Embryonic facial prominence (tissue), 1 donor: ENCODE data around the gene DDR1.
"Not testable (repeated sequence)": the region's sequence is repeated elsewhere in the genome, so short reads cannot be mapped to it uniquely, and the experiment has no call there.

Experiments used
- DNase-seq: peaks from one replicate; pipeline ENCODE4 v3.0.0-alpha.2; 2016; ENCODE audit errors: extremely low spot score

Gene DDR1

DNA sequence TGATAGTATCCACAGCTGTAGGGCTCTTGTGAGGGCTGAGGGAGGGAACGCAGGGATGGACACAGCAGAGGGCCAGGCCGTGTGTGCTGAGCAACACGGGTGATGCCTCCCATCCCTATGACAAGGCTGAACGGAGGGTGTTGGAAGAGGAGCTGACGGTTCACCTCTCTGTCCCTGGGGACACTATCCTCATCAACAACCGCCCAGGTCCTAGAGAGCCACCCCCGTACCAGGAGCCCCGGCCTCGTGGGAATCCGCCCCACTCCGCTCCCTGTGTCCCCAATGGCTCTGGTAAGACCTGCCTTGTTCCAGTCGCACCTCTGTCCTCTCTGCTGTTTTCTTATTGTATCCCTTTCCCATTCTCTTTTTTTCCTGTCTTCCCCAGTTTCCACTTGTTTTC is 10.1 kb downstream of the DDR1 start:
- no peak for DNase-seq

DNA sequence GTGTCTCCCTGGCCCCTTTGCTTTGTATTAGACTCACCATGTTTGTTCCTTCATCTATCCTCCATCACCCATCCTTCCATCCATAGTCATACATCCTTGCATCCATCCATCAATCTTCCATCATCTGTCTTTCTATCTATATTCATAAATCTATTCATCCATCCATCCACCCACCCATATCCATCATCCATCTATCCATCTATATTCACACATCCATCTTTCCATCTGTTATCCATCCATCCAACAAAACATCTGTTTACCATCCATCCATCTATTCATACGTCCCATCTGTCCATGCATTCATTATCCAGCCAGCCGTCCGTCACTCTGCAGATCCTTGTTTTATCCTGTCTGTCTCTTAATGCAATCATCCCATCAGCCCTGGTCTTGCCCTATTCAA is 10.6 kb downstream of the DDR1 start:
- DNase-seq, result no peak

DNA sequence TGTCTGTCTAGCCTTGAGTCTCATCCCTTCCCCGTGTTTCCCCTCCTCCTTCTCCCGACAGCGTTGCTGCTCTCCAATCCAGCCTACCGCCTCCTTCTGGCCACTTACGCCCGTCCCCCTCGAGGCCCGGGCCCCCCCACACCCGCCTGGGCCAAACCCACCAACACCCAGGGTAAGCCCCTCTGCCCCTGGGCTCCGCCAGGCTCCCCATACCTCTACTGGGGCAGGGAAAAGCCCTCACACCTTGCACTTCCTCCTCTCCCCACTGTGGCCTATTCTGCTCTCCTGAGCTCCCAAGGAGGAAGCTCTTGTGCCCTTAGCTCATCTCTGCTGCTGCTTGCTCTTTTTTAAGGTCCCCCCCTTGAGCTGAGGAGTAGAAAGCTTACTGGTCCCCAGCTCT is 11.0 kb downstream of the DDR1 start:
- DNase-seq, result no peak

DNA sequence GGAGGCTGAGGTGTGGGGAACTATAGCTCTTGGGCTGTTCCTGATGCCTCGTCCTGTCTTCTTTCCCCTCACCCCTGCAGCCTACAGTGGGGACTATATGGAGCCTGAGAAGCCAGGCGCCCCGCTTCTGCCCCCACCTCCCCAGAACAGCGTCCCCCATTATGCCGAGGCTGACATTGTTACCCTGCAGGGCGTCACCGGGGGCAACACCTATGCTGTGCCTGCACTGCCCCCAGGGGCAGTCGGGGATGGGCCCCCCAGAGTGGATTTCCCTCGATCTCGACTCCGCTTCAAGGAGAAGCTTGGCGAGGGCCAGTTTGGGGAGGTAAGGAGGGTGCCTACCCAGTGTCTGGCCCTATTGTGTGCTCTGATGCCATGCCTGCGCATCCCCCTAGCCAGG is 12.2 kb downstream of the DDR1 start:
- no peak for DNase-seq

DNA sequence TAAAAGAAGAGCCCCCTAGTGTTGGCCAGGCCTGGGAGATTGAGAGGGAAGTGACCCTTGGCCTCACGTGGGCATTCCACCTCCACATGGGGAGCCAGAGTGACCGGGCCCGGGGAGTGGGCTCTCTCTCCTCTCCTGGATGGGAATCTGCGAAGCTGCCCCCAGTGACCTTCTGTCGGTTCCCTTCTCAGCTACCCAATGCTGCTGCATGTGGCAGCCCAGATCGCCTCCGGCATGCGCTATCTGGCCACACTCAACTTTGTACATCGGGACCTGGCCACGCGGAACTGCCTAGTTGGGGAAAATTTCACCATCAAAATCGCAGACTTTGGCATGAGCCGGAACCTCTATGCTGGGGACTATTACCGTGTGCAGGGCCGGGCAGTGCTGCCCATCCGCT is 13.6 kb downstream of the DDR1 start:
- DNase-seq, result no peak

DNA sequence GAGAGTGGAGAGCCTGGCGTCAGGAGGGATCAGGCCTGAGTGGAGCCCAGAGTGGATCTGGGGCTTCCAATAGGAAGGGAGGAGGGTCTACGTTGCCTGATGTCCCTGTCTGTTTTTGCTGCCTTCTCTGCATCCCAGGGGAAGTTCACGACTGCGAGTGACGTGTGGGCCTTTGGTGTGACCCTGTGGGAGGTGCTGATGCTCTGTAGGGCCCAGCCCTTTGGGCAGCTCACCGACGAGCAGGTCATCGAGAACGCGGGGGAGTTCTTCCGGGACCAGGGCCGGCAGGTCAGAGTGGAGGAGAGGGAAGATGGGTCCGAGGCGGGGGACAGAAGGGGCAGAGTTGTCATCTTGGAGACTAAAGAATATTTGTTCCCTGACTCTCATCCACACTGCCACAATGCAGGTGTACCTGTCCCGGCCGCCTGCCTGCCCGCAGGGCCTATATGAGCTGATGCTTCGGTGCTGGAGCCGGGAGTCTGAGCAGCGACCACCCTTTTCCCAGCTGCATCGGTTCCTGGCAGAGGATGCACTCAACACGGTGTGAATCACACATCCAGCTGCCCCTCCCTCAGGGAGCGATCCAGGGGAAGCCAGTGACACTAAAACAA is 14.5 kb downstream of the DDR1 start:
- no peak for DNase-seq

DNA sequence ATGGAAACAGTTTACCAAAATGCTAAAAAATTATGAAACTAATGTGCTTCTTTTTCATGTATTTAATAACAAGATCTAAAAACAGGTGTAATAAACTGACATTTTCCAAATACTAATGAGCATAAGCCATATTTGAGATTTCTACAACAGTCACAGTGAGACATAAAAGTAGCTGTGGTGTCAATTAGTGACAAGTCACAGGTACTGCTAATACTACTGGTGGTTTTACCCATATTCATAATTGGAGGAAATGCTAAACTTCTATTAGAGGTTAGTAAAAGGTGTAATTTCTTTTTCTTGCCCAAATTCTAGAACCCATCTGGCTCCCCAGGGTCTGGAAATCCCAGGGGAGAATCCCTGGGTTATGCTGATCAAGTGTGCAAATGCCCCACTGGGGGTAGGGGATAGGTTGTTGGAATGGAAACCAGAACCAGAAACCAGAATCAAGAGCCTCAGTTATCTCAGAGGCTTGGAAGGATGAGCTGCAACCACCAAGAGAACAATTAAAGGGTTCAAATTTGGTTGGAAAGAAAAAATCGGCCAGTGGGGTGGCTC is 16.6 kb downstream of the DDR1 start:
- DNase-seq, result no peak

DNA sequence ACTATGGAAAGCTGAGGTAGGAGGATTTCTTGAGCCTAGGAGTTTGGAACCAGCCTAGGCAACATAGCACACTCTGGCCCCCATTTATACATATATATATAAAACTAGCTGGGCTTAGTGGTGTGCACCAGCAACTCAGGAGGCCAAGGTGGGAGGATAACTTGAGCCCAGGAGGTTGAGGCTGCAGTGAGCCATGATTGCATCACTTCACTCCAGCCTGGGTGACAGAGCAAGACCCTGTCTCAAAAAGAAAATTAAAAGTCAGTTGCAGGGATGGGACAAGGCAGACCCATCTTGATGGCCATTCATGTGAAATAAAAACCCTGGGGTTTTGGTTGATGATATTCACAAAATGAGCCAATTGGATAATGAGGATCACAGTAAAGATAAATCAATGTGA is 17.1 kb downstream of the DDR1 start:
- DNase-seq, result no peak

DNA sequence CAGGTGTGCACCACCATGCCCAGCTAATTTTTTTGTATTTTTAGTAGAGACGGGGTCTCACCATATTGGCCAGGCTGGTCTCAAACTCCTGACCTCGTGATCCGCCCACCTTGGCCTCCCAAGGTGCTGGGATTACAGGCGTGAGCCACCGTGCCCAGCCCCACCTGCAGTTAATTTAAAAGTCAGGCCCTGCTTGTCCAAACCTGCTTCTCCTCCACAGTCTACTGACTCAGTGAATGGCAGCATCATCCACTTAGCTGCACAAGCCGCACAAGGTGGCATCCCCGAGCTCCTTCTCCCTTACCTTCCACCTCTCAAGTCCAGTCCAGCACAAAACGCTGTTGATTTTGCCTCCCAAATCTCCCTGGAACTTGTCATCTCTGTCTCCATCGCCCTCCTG is 17.9 kb downstream of the DDR1 start:
- not testable (repeated sequence) for DNase-seq

DNA sequence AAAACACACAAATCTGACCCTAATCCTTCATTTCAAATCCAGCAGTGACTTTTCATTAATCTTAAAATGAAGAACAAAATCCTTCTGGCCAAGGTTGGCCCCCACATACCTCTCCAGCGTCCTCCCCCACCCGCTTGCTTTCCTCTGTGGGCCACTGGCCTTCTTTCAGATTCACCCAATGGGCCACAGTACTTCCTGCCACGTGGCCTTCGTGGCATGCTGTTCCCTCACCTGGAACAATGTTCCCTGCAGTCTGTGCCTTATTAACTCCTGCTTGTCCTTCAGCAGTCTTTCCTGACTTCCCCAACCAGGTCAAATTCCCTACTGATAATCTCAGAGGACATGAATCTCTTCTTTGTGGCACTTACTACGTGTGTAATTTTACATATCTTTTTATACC is 18.4 kb downstream of the DDR1 start:
- no peak for DNase-seq

DNA sequence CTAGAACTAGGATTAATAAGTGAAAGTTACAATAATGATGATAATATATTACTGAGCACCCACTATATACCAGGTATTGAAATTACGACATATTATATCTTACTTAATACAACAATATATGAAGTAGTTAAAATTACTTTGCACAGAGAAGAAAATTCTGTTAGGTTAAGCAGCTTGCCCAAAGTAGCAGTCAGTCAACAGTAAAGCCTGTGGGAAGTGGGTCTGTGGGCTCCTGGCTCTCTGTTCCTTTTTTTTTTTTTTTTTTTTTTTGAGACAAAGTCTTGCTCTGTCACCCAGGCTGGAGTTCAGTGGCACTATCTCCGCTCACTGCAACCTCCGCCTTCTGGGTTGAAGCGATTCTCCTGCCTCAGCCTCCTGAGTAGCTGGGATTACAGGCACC is 18.9 kb downstream of the DDR1 start:
- DNase-seq, result no peak

DNA sequence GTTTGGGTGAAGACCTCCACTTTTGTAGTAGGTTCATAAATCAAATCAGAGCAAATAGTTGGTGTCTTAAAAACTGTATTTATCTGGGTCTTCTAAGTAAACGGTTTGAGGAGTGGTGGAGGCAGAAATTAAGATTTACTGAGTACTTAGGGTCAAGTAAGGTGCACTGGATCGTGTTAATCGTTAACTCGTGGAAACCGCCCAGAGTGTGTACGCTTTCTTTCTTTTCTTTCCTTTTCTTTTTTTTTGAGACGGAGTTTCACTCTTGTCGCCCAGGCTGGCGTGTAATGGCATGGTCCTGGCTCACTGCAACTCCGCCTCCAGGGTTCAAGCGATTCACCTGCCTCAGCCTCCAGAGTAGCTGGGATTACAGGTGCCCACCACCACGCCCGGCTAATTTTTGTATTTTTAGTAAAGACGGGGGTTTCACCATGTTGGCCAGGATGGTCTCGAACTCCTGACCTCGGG is 23.0 kb downstream of the DDR1 start:
- DNase-seq, result not testable (repeated sequence)

DNA sequence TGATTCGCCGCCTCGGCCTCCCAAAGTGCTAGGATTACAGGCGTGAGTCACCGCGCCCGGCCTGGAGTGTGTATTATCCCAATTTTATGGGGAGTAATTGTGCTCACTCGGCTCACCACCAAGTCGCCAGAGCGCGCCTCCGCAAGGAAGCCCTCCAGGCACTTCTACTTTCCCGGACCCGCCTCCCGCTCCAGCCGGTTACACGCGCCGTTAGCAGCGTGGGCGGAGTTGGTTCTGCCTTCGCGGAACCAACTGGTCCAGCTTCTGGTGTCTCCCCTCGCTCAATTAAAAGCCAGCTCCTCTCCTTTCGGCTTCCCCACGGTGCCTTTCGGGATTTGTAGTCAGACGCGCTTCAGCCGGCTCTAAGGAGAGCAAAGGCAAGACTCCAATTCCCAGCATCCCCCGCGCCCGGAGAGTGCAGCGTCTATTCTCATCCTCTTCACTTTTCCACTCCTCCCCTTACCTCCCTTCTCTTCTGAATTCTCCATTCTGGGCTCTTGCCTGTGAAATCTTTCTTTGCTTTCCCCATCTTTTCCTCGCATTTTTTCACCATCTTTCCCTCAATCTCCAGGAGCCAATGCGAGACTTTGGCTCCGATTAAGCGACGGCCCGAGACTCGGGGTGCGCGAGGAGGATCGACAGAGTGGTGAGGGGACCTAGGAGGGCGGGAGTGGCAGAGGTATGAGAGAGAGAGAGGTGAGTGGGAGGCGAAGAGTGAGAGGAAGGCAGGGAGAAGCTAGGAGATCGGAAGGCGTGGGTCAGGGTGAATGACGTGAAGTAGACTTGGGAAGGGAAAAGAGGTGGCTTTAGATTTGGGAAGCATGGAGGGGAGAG is 23.7 kb downstream of the DDR1 start, which contains the start of gene GTF2H4:
Gene GTF2H4, plus strand, starts transcription at position 450 of the 834 bp plus-strand sequence.
- peak; percentile 96 for DNase-seq

DNA sequence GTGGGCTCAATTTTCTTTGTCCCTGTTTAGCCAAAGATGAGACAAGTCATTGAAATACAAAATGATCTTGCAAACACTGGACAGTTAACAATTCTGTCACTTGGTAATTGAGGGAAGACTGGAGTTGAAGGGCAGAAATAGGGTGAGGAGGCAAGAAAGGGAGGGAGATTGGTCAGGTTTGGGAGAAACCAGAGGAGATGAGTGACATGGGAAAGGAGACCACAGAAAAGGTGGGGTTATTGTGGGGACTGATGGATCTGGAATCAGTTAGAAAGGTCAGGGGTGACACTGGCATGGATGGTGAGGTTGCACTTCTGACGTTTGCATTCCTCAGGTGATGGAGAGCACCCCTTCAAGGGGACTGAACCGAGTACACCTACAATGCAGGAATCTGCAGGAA is 24.4 kb downstream of the DDR1 start:
- no peak for DNase-seq

DNA sequence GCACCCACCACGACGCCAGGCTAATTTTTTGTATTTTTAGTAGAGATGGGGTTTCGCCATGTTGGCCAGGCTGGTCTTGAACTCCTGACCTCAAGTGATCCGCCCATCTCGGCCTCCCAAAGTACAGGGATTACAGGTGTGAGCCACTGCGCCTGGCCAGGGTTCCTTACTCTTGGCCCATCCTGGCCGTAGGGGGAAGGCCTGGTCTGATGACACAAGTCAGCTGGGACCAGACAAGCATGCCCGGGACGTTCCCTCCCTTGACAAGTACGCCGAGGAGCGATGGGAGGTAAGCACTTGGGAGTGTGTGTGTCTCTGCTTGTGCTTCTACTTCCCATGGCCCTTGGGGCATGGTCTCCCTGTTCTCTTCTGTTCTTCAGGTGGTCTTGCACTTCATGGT is 26.2 kb downstream of the DDR1 start:
- not testable (repeated sequence) for DNase-seq

DNA sequence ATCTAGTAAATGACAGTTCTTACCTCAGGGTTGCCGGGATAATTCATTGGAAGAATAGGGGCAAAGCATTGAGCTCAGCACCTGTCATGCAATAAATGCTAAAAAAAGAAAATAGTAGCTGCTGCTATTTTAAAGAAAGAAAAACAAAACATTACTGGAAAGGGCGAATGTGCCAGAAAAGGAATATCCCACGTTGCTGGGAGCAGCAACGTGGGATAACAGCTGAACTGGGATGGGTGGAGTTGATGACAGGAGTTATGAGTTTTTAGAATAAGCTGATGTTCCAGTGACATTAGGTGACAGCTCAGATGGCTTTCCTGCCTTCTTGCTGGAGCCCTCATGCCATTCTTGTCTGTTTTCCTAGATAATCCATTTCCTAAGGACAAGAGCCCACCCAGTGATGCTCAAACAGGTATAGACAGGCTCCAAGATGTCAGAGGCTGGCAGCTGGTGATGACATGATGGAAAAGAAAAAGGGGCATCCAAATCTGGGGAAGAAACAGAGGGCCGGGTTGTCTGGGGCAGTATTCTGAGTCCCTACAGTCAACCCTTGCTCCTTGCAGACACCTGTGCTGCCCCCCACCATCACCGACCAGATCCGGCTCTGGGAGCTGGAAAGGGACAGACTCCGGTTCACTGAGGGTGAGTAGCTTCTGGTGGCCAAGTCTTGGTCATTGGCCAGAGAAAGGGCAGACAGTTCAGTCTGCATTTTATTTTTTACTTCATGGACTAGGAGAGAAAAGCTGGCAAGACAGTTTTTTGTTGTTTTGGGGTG is 28.6 kb downstream of the DDR1 start:
- DNase-seq, result no peak

DNA sequence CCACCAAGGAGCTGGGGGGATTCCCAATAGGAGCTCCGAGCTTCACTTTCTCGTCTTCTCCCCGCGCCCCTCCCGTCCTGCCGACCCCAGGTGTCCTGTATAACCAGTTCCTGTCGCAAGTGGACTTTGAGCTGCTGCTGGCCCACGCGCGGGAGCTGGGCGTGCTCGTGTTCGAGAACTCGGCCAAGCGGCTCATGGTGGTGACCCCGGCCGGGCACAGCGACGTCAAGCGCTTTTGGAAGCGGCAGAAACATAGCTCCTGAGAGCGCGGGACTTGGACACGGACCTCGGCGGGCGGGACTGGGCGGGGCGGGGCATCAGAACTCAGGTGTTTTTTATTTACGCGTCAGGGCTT is 29.4 kb downstream of the DDR1 start:
- no peak for DNase-seq

DNA sequence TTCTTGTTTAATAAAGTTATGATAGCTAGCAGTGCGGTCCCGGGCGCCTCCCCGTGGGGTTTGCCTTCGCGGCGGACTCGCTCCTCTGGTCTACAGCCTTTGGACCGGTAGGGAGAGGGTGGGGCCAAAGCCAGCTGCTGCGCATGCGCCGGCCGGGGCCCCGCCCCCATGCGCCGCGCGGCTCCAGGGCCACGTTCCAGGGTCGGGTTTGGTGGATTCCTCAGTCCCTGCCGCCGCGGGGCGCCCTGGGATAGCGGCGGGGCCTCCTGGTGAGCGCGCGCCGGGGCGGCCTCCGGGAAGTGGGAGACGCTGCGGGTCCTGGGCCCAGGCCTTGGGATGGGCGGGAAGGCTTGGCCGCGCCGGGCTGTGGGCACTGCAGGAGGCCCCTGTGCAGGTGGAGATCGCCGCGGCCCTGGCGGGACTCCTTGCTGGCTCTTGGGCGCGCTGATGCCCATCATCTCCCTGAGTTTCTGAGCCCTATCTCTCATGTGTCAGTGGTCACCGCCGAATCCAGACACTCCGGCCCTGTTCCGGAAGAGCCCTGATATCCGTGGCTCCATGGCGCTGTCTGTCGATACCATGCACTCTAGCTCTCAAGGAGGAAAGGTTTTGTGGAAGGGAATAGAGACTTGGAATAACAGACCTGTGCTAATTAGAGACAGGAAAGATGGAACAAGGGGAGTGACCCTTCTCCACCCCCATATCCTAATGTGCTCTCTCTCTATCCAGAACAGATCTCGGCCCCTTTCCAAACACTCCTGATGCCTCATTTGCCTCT is 29.9 kb downstream of the DDR1 start, which contains the start of gene VARS2:
Gene VARS2, plus strand, starts transcription at position 163 of the 778 bp plus-strand sequence. Its CDS starts 599 bp downstream, at position 762.
- DNase-seq, result peak; percentile 77

DNA sequence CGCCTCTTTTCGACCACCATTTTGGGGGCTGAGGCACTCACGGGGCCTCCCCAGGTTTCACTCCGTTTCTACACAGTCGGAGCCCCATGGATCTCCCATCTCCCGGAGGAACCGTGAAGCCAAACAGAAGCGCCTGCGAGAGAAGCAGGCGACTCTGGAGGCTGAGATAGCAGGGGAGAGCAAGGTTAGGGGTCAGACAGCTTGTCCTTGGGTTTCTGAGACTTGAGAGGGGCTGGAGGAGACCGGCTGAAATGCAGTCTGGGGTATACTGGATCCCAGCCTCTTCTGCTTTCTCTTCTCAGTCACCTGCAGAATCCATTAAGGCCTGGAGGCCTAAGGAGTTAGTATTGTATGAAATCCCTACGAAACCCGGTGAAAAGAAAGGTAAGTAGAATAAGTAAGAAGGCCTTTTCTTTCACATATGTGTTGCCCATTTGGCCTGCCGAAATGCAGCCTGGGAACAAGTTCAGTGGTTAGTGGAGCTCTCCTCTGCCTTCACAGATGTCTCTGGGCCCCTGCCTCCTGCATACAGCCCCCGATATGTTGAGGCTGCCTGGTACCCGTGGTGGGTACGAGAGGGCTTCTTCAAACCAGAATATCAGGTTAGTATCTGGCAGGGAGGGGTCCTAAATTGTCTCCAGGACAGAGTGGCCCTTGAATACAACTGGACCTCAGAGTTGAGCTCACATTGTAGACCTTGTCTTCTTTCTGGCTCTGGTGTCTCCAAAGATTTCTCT is 30.7 kb downstream of the DDR1 start:
- no peak for DNase-seq

DNA sequence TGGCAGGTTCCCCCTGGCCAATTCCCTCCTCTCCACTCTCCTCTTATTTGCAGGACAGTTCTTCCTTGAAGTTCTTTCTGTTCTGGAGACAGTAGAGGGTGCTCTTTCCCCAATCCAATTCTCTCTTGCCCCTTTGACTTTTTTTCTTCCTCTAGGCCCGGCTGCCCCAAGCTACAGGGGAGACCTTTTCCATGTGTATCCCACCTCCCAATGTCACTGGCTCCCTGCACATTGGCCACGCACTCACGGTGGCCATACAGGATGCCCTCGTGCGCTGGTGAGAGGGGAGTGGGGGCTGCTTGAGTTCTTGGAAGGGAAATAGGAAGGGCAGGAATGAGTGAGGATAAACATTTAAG is 31.2 kb downstream of the DDR1 start:
- DNase-seq, result peak; percentile 42

DNA sequence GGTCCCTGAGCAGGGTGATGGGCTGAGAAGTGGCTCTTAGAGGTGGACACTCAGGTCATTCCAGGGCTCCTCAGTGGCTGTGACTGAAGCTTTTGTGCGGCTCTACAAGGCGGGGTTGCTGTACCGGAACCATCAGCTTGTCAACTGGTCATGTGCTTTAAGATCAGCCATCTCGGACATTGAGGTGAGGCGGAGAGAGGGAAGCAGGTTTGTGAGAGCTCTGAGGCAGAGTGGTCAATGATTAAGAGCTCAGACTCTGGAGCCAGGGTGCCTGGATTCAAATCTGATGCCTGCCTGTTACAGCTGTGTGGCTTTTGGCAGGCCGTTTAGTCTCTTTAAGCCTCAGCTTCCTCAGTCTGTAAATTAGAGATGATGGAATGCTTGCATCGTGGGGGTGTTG is 32.7 kb downstream of the DDR1 start:
- no peak for DNase-seq
